Body of pancreas (tissue), 4 donors: ENCODE data around the gene DLGAP1.

Experiments used
- POLR2A ChIP-seq, 3 donors: fragments of 450-650 bp; IDR thresholded peaks; one replicate each; pipeline ENCODE4 v1.6.1; 2016; ENCODE audit warnings: antibody characterized with exemption in 3 of 3, mild to moderate bottlenecking in 2 of 3
- TF ChIP-seq, protein P1 (sequence below), 7 experiments: fragments of 450-650 bp in 4 of 7; fragments of 200-600 bp in 3 of 7; sonication (generic) in 3 of 7; IDR thresholded peaks; one replicate each; pipeline ENCODE4 v1.5.1; 2016 to 2019; ENCODE audit warnings: antibody characterized with exemption in 7 of 7

DNA sequence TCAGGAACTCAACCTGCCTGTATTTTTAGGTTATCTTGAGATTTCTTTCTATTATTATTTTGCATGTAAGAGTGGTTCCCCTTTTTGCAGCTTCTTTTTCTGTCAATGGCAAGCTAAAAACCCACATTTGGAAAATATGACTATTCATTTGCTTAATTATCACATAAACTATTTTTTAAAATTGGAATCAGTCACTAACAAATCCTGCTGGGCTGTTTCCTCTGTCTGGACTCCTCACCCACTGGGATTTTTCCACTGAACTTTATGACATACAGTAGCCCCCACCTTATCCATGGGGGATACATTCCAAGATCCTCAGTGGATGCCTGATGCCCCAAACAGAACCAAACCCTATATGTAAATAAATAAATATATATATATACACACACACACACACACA is 447.3 kb downstream of the DLGAP1 start:
- TF ChIP-seq, protein P1, sequence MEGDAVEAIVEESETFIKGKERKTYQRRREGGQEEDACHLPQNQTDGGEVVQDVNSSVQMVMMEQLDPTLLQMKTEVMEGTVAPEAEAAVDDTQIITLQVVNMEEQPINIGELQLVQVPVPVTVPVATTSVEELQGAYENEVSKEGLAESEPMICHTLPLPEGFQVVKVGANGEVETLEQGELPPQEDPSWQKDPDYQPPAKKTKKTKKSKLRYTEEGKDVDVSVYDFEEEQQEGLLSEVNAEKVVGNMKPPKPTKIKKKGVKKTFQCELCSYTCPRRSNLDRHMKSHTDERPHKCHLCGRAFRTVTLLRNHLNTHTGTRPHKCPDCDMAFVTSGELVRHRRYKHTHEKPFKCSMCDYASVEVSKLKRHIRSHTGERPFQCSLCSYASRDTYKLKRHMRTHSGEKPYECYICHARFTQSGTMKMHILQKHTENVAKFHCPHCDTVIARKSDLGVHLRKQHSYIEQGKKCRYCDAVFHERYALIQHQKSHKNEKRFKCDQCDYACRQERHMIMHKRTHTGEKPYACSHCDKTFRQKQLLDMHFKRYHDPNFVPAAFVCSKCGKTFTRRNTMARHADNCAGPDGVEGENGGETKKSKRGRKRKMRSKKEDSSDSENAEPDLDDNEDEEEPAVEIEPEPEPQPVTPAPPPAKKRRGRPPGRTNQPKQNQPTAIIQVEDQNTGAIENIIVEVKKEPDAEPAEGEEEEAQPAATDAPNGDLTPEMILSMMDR (IDR thresholded peaks at IDR 0.05): no peak
- TF ChIP-seq POLR2A (IDR thresholded peaks at IDR 0.05): no peak
